HepG2 (cell line): ENCODE measurements around the gene ATP5MG. TPM values are rescaled to one million over a fixed set of nuclear protein-coding genes. Genes with fewer than 3 reads are reported as not detected.
"Not testable (repeated sequence)": the region's sequence is repeated elsewhere in the genome, so short reads cannot be mapped to it uniquely, and the experiment has no call there.

Experiments used
- ATAC-seq: fragments of 200-7000 bp; cut with Tn5 transposase; 3 replicates; pipeline ENCODE4 v1.9.1; 2020; ENCODE audit warnings: mild to moderate bottlenecking, moderate library complexity
- BruUV-seq: library from RNA; stranded (reverse); fragments of 400-500 nt; replicated peaks from 2 replicates; lab custom pipeline; 2021; lab: Mats Ljungman, UMichigan
- CTCF ChIA-PET: fragments of 300-600 bp; formaldehyde crosslinking; extraction: SDS; loops from one replicate; lab custom pipeline; 2021; ENCODE audit warnings: low total read pairs, inconsistent platforms, low intra/inter-chr PET ratio; lab: Yijun Ruan, JAX
- POLR2A ChIA-PET: fragments of 350-600 bp; sonication (Branson Sonifier 250); formaldehyde crosslinking; loops from one replicate; lab custom pipeline; 2020; ENCODE audit warnings: antibody characterized with exemption, inconsistent platforms; lab: Yijun Ruan, JAX
- DNase-seq: peaks from one replicate; pipeline ENCODE4 v3.0.0-alpha.2; 2015; ENCODE audit warnings: low spot score
- FAIRE-seq: peaks from 3 replicates; lab custom pipeline; 2011; peaks lifted over from hg19 to GRCh38; lab: Jason Lieb, UNC
- H2AFZ ChIP-seq: one replicate; pipeline ENCODE4 v1.6.1; 2011; ENCODE audit warnings: low read length, inconsistent platforms
- H3K27ac ChIP-seq: fragments of 300-600 bp; 3 replicates; pipeline ENCODE4 v1.8.0; 2011; ENCODE audit warnings: mixed run types, mild to moderate bottlenecking, mixed read lengths, low read length, inconsistent platforms; ENCODE audit not compliant: insufficient read depth; ENCODE audit errors: extremely low read length
- H3K27me3 ChIP-seq, 2 experiments: fragments of 200-600 bp in 1 of 2; 2 replicates in 1 of 2; 3 replicates in 1 of 2; pipeline versions ENCODE4 v1.6.0 to v1.8.0; 2011; ENCODE audit warnings: low read length in 2 of 2, mild to moderate bottlenecking in 2 of 2, moderate library complexity in 2 of 2, inconsistent platforms in 1 of 2; ENCODE audit not compliant: insufficient read depth in 2 of 2, control insufficient read depth in 1 of 2
- H3K36me3 ChIP-seq, 2 experiments: fragments of 200-600 bp in 1 of 2; replicated peaks in 1 of 2; 2 replicates in 1 of 2; 3 replicates in 1 of 2; pipeline versions ENCODE4 v1.5.1 to v1.8.0; 2011; ENCODE audit warnings: low read length in 2 of 2, inconsistent platforms in 1 of 2; ENCODE audit not compliant: insufficient read depth in 2 of 2, control insufficient read depth in 1 of 2
- H3K4me1 ChIP-seq: 2 replicates; pipeline ENCODE4 v1.5.1; 2012; ENCODE audit warnings: low read length, inconsistent platforms; ENCODE audit not compliant: insufficient read depth
- H3K4me2 ChIP-seq: 2 replicates; pipeline ENCODE4 v1.6.0; 2011; ENCODE audit warnings: low read depth, low read length, inconsistent platforms
- H3K4me3 ChIP-seq, 3 experiments: fragments of 200-600 bp in 1 of 3; sonication (generic), shearing (Covaris generic) in 1 of 3; replicated peaks in 1 of 3; 2 replicates each; pipeline ENCODE4 v1.5.1; 2011 to 2016; ENCODE audit warnings: low read length in 3 of 3, inconsistent platforms in 2 of 3, low read depth in 2 of 3, mild to moderate bottlenecking in 2 of 3, control low read depth in 1 of 3, mixed read lengths in 1 of 3; ENCODE audit not compliant: insufficient read depth in 1 of 3
- H3K79me2 ChIP-seq: one replicate; pipeline ENCODE4 v1.6.1; 2011; ENCODE audit warnings: low read length, inconsistent platforms; ENCODE audit not compliant: insufficient read depth
- H3K9ac ChIP-seq: 2 replicates; pipeline ENCODE4 v1.6.0; 2011; ENCODE audit warnings: mild to moderate bottlenecking, low read depth, low read length, inconsistent platforms; ENCODE audit not compliant: insufficient read depth
- H3K9me3 ChIP-seq: 2 replicates; pipeline ENCODE4 v1.5.1; 2012; ENCODE audit warnings: mild to moderate bottlenecking, low read length
- H4K20me1 ChIP-seq: 2 replicates; pipeline ENCODE4 v1.6.0; 2011; ENCODE audit warnings: inconsistent platforms, mild to moderate bottlenecking, low read length, moderate library complexity; ENCODE audit not compliant: insufficient read depth
- CHD4 ChIP-seq: fragments of 200-600 bp; sonication (generic); IDR thresholded peaks from 2 replicates; pipeline ENCODE4 v1.7.0; 2017; ENCODE audit warnings: mild to moderate bottlenecking, low read length, borderline replicate concordance
- ETV6 ChIP-seq: sonication (generic); formaldehyde crosslinking; conservative IDR thresholded peaks from 2 replicates; pipeline ENCODE4 v1.4.0; 2020; ENCODE audit warnings: missing genetic modification reagents
- FOSL2 ChIP-seq: sonication (generic); formaldehyde crosslinking; IDR thresholded peaks from 2 replicates; pipeline ENCODE4 v1.4.0; 2020; ENCODE audit warnings: missing genetic modification reagents
- WGBS: methylation state at CpG from one replicate; pipeline ENCODE4 v1.1.6; 2017; ENCODE audit warnings: low lambda C conversion rate; 5-methylcytosine and 5-hydroxymethylcytosine counted together
- in situ Hi-C: cut with HindIII; loops from 2 replicates; pipeline ENCODE4 v1.10.0; 2017; ENCODE audit warnings: low pct_unique_long_range_greater_than_20kb; ENCODE audit not compliant: extremely low pct_ligation_motif_present
- intact Hi-C: fragments of 100-400 bp; cut with micrococcal nuclease; formaldehyde crosslinking; loops from one replicate; pipeline ENCODE4 v1.10.0; 2022; ENCODE audit not compliant: unreplicated experiment
- polyA plus RNA-seq, 8 experiments: library from polyadenylated mRNA; depleted of rRNA in 3 of 8; stranded (reverse) in 7 of 8; unstranded in 1 of 8; fragments of >200 nt; fragmentation: Illumina TruSeq in 4 of 8; extraction: Trizol in 4 of 8; gene quantifications; 2 replicates each; pipeline versions ENCODE4 v1.2.1 to v1.2.3, GENCODE V29; 2011 to 2016; ENCODE audit warnings: low read depth in 4 of 8, missing spikeins in 1 of 8, mixed read lengths in 1 of 8; ENCODE audit not compliant: insufficient read depth in 1 of 8
- total RNA-seq, 5 experiments: library from RNA; depleted of rRNA; stranded (reverse); fragments of >200 nt; fragmentation: Illumina TruSeq; extraction: Trizol; gene quantifications; 2 replicates each; pipeline ENCODE4 v1.2.3, GENCODE V29; 2016; ENCODE audit warnings: low read depth in 1 of 5

Gene ATP5MG
- total and polyA plus RNA-seq, 2 of the 13 experiments (the other 11 are each of a cell fraction or from before 2014, with no cell fraction given): 260 to 320 TPM

GRCh38 chr11:118415062-118415738, 13.8 kb downstream of the ATP5MG start:
- H3K27me3 ChIP-seq: no peaks in the 10 kb centered on the region
- no peaks in the 10 kb centered on the region for H4K20me1 ChIP-seq
- H3K9me3 ChIP-seq: no peaks in the 10 kb centered on the region
- TF ChIP-seq CHD4: no peak
- H3K4me2 ChIP-seq: no peak overlapping the region
- H2AFZ ChIP-seq: no peak overlapping the region
- CTCF ChIA-PET: no interaction called here
- no TSS peak for BruUV-seq
- intact Hi-C loops: no loop called here
- H3K36me3 ChIP-seq: no peaks in the 10 kb centered on the region; a peak in 1 of 5 replicates
- in situ Hi-C loops: no loop called here
- ATAC-seq (no peak), DNase-seq (no peak), FAIRE-seq (no peak)
- H3K9ac ChIP-seq: no peak overlapping the region
- H3K4me1 ChIP-seq: peaks cover 17% of the 10 kb centered on the region
- POLR2A ChIA-PET: no interaction called here
- H3K79me2 ChIP-seq: no peaks in the 10 kb centered on the region
- WGBS: 92% methylated on average over 8 of the region's 8 CpGs
- H3K27ac ChIP-seq: no peak overlapping the region
- no peak overlapping the region for H3K4me3 ChIP-seq

- no peak for DNase-seq
- H3K9ac ChIP-seq: no peak overlapping the region
- ATAC-seq: no peak
- no peaks in the 10 kb centered on the region; a peak in 1 of 5 replicates for H3K36me3 ChIP-seq
- H3K4me3 ChIP-seq: no peak overlapping the region
- TF ChIP-seq ETV6 (CRISPR knock-in tag): no peak
- 0 out of 2 replicates have a peak, but pooled peaks have one; percentile 9 for TF ChIP-seq FOSL2 (CRISPR knock-in tag)
- in situ Hi-C loops: no loop called here
- H3K4me2 ChIP-seq: no peak overlapping the region
- ChIA-PET CTCF (no interaction called here), POLR2A (no interaction called here)
- no peak overlapping the region for H2AFZ ChIP-seq
- H4K20me1 ChIP-seq: no peaks in the 10 kb centered on the region
- no peaks in the 10 kb centered on the region for H3K9me3 ChIP-seq
- H3K79me2 ChIP-seq: no peaks in the 10 kb centered on the region
- intact Hi-C loops: no loop called here
- H3K27me3 ChIP-seq: no peaks in the 10 kb centered on the region
- BruUV-seq: no TSS peak
- no peak overlapping the region for H3K27ac ChIP-seq
- no peak for FAIRE-seq
- peaks cover 17% of the 10 kb centered on the region for H3K4me1 ChIP-seq
These were observed 14.3 kb downstream of the ATP5MG start for GRCh38 chr11:118415739-118416068.

GRCh38 chr11:118416900-118417299, 15.5 kb downstream of the ATP5MG start:
- H3K4me2 ChIP-seq, BruUV-seq, H3K27ac ChIP-seq, H4K20me1 ChIP-seq, in situ Hi-C loops, H3K79me2 ChIP-seq, H3K4me1 ChIP-seq, H3K36me3 ChIP-seq, H3K9ac ChIP-seq, H3K27me3 ChIP-seq, H2AFZ ChIP-seq, H3K9me3 ChIP-seq, intact Hi-C loops, CTCF ChIA-PET, FAIRE-seq, DNase-seq, POLR2A ChIA-PET, H3K4me3 ChIP-seq, ATAC-seq: not testable (repeated sequence)
